GM12874 (cell line): ENCODE data around the gene CDK4.

ENCODE experiments used
- CTCF ChIP-seq: IDR thresholded peaks from 2 replicates; pipeline ENCODE4 v1.5.1; 2011; ENCODE audit warnings: low read depth, mild to moderate bottlenecking, control low read depth, low read length, moderate library complexity; ENCODE audit not compliant: insufficient read depth

CDK4 gene

GRCh38 chr12:57744777-57745484 is 7.2 kb downstream of the CDK4 start, which contains the start of gene TSPAN31:
TSPAN31 (plus strand) TSS chr12:57745039; CDS start chr12:57745155, 116 bp downstream.
- TF ChIP-seq CTCF: no peak

GRCh38 chr12:57744194-57744776 is 7.8 kb downstream of the CDK4 start:
- TF ChIP-seq CTCF: no peak

DNA sequence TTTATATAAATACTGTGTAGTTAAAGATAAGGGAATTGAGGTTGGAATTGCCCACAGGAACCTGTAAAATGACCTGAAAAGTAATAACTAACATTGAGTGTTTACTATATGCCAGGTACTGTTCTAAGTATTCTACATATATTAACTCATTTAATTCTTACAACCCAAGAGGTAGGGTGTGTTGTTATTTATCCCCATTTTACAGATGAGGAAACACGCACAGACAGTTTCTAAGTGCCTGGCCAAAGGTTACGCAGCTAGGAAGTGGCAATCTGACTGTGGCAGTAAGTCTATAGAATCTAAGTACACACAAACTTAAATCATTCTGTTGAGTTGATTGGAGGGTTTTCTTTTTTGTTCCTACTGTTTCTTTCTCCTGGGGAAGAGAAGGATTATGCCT is 8.3 kb downstream of the CDK4 start:
- TF ChIP-seq CTCF: no peak

DNA sequence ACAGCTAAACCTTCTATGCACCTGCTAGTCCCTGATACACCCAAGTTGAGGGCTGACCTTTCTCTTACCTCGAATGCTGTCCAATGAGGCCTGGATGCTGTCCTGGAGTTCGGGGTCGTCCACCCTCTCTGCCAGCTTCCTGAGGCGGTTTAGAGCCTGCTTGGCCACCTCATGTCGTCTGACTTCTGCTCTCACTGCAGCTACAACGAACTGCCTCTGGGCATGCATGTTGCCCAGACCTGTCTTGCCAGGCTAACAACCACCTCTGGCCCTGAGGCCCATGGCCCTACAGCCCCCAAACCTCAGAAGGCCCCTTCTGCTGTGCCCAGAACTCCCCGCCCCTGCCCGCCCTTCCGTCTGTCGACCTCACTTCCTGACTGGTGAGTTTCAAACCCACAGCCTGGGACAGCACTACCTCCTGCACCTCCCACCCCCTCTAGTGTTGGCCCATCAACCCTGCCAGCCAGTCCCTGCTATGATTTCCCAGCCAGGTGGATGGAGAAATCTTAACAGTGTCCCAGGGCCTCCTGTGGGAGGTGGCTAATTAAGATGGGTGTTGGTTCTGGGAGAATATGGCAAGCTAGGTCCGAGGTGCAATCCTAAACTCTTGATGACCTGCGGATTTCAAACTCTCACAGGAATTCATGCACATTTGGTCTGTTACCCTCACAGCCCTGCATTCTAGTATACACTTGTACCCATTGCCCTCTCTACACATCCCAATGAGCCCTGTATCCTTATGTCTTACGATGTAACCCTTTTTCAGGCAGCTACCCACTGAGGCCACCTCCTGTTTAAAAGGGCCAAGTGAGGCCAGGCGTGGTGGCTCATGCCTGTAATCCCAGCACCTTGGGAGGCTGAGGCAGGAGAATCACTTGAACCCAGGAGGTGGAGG is 10.0 kb downstream of the CDK4 start:
- TF ChIP-seq CTCF: peak; percentile 79

DNA sequence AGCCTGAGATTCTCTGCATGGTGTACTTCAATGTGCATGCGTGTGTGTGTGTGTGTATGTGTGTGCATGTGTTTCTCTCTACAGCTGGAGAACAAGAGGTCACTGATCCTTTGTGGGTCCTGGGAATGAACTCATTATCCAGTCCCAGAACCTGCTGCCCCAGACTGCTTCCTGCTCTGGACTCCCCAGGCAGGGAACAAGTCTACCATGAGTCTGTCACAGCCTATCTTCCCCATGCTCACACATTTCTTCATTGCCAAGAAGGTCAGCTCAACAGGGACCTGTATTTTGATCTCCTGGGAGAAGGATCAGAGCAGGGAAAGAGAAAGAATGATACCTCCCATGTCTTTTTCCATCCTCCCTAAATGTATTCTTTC is 10.7 kb downstream of the CDK4 start:
- no peak for TF ChIP-seq CTCF

DNA sequence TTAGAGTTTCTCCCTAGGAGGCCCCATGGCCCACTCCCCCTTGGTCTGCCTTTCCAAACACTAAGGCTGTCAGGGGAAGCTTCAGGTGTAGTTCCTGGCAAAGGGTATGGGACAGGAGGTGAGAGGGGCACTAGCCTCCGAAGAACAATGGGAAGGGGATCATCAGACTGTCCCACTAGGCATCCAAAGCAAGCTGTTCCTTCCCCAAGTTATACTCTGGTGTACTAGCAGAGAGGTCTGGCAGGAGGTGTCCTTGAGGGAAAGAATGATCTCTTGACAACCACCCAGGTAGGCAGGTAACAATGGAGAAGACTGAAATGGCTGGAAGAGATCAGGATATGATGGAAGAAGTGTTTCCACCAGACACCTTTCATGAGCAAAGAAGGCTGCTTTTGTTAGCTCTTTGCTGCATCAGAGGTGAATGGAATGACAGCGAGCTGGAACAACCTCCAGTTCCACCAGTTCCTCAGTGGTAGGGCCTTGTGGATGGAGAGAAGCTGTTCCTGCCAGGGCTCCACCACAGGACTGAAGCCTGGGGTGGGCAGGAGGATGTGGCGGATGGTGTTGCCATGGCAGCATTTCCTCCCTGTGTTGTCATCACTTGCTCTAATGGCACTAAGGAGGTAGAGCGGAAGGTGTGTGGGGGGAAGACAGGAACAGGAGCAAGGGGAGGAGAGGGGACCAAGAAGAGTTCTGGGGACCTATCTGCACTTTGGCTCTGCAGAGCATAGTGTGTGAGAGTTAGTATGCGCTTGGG is 11.3 kb downstream of the CDK4 start:
- no peak for TF ChIP-seq CTCF

- TF ChIP-seq CTCF: no peak
Measured at GRCh38 chr12:57739914-57740538, 12.1 kb downstream of the CDK4 start.
